GM12878 (cell line): Measurements from ENCODE around the gene ATP2A2. TPM values are rescaled to one million over a fixed set of nuclear protein-coding genes. Genes with fewer than 3 reads are reported as not detected.

Experiments used
- ATAC-seq: fragments of 200-7000 bp; cut with Tn5 transposase; 3 replicates; pipeline ENCODE4 v1.9.1; 2020; ENCODE audit warnings: mild to moderate bottlenecking, moderate library complexity
- BruUV-seq: library from RNA; stranded (reverse); fragments of 400-500 nt; replicated peaks from 2 replicates; lab custom pipeline; 2021; lab: Mats Ljungman, UMichigan
- CTCF ChIA-PET: fragments of 300-600 bp; sonication (Branson Sonifier 250); formaldehyde crosslinking; extraction: SDS; loops from one replicate; lab custom pipeline; 2021; ENCODE audit warnings: inconsistent platforms; lab: Yijun Ruan, JAX
- POLR2A ChIA-PET: fragments of 350-600 bp; formaldehyde crosslinking; extraction: SDS; loops from one replicate; lab custom pipeline; 2021; ENCODE audit warnings: inconsistent platforms; lab: Charles Lee
- RAD21 ChIA-PET: fragments of 300-600 bp; sonication (Branson Sonifier 250); formaldehyde crosslinking; loops from one replicate; lab custom pipeline; 2023; ENCODE audit warnings: antibody characterized with exemption; ENCODE audit not compliant: unreplicated experiment; lab: Charles Lee
- SMC1A ChIA-PET: fragments of 300-600 bp; sonication (Branson Sonifier 250); formaldehyde crosslinking; loops from one replicate; lab custom pipeline; 2023; ENCODE audit not compliant: unreplicated experiment, uncharacterized antibody; lab: Charles Lee
- DNase-seq: peaks from one replicate; pipeline ENCODE4 v3.0.0-alpha.2; 2011; ENCODE audit warnings: low read depth, low spot score
- FAIRE-seq: peaks from 3 replicates; lab custom pipeline; 2011; peaks lifted over from hg19 to GRCh38; lab: Jason Lieb, UNC
- H2AFZ ChIP-seq: 2 replicates; pipeline ENCODE4 v1.6.0; 2011; ENCODE audit warnings: low read depth, low read length, control low read depth; ENCODE audit not compliant: control insufficient read depth
- H3K27ac ChIP-seq: 2 replicates; pipeline ENCODE4 v1.5.1; 2011; ENCODE audit warnings: control low read depth; ENCODE audit not compliant: control insufficient read depth, insufficient read depth
- H3K27me3 ChIP-seq, 2 experiments: replicated peaks in 1 of 2; 2 replicates each; pipeline versions ENCODE4 v1.6.0 to v1.6.1; 2011; ENCODE audit warnings: low read length in 1 of 2; ENCODE audit not compliant: control insufficient read depth in 2 of 2, insufficient read depth in 2 of 2
- H3K36me3 ChIP-seq, 2 experiments: 2 replicates each; pipeline ENCODE4 v1.5.1; 2011; ENCODE audit warnings: low read length in 1 of 2; ENCODE audit not compliant: control insufficient read depth in 2 of 2, insufficient read depth in 2 of 2
- H3K4me1 ChIP-seq: 2 replicates; pipeline ENCODE4 v1.6.1; 2011; ENCODE audit warnings: mild to moderate bottlenecking, low read length, moderate library complexity, mixed read lengths; ENCODE audit not compliant: control insufficient read depth, insufficient read depth
- H3K4me2 ChIP-seq: 2 replicates; pipeline ENCODE4 v1.6.0; 2011; ENCODE audit warnings: control low read depth; ENCODE audit not compliant: control insufficient read depth, insufficient read depth
- H3K4me3 ChIP-seq: fragments of 200-600 bp; sonication (generic); 2 replicates; pipeline ENCODE4 v1.5.1; 2016
- H3K79me2 ChIP-seq: 2 replicates; pipeline ENCODE4 v1.6.0; 2011; ENCODE audit warnings: low read length; ENCODE audit not compliant: control insufficient read depth, insufficient read depth
- H3K9ac ChIP-seq: 2 replicates; pipeline ENCODE4 v1.8.0; 2011; ENCODE audit warnings: low read length, control low read depth, mixed read lengths; ENCODE audit not compliant: control insufficient read depth, insufficient read depth
- H3K9me3 ChIP-seq: replicated peaks from 3 replicates; pipeline ENCODE4 v1.5.1; 2011; ENCODE audit warnings: mild to moderate bottlenecking, low read length; ENCODE audit not compliant: control insufficient read depth, insufficient read depth
- H4K20me1 ChIP-seq: 2 replicates; pipeline ENCODE4 v1.6.0; 2011; ENCODE audit not compliant: control insufficient read depth, insufficient read depth
- BRCA1 ChIP-seq: IDR thresholded peaks from 2 replicates; pipeline ENCODE4 v1.6.1; 2011; ENCODE audit warnings: low read depth, low read length, improper control_type of control experiment
- CHD4 ChIP-seq: fragments of 200-600 bp; sonication (generic); IDR thresholded peaks from 2 replicates; pipeline ENCODE4 v1.6.1; 2016; ENCODE audit warnings: mild to moderate bottlenecking
- DPF2 ChIP-seq: fragments of 450-650 bp; IDR thresholded peaks from 2 replicates; pipeline ENCODE4 v1.6.1; 2017; ENCODE audit warnings: mild to moderate bottlenecking
- MEF2A ChIP-seq: IDR thresholded peaks from 2 replicates; pipeline ENCODE4 v1.6.1; 2011; ENCODE audit warnings: low read depth, mild to moderate bottlenecking, low read length, moderate library complexity; ENCODE audit not compliant: insufficient read depth
- RCOR1 ChIP-seq: conservative IDR thresholded peaks from 2 replicates; pipeline ENCODE4 v1.6.1; 2012; ENCODE audit warnings: low read depth, low read length, improper control_type of control experiment
- WRNIP1 ChIP-seq: IDR thresholded peaks from 2 replicates; pipeline ENCODE4 v1.6.1; 2011; ENCODE audit warnings: low read depth, low read length, improper control_type of control experiment, borderline replicate concordance
- YY1 ChIP-seq: IDR thresholded peaks from 2 replicates; pipeline ENCODE4 v1.6.1; 2011; ENCODE audit warnings: low read depth, mild to moderate bottlenecking, low read length
- ZNF207 ChIP-seq: fragments of 450-650 bp; IDR thresholded peaks from 2 replicates; pipeline ENCODE4 v1.6.1; 2014; ENCODE audit warnings: antibody characterized with exemption, mild to moderate bottlenecking, borderline replicate concordance
- WGBS: methylation state at CpG from one replicate; pipeline ENCODE4 v1.1.6; 2016; ENCODE audit warnings: low lambda C conversion rate; ENCODE audit not compliant: insufficient replicate concordance, insufficient coverage; ENCODE audit errors: missing lambda C conversion rate; 5-methylcytosine and 5-hydroxymethylcytosine counted together
- in situ Hi-C: fragments of 300-500 bp; cut with MboI; formaldehyde crosslinking; loops from 9 replicates; pipeline ENCODE4 v1.14.3; 2018; ENCODE audit warnings: mixed read lengths
- intact Hi-C: fragments of 100-400 bp; cut with micrococcal nuclease; formaldehyde crosslinking; loops from one replicate; pipeline ENCODE4 v1.14.2; 2022; ENCODE audit not compliant: unreplicated experiment
- polyA plus RNA-seq, 11 experiments: library from polyadenylated mRNA; depleted of rRNA in 4 of 11; unstranded in 6 of 11; stranded (reverse) in 5 of 11; fragments of >200 nt; fragmentation: Nextera tagmentation in 4 of 11; fragmentation: Illumina TruSeq in 1 of 11; extraction: Ambion mirVana in 4 of 11; extraction: Trizol in 1 of 11; gene quantifications; 1 replicate in 1 of 11; 2 replicates in 10 of 11; pipeline versions ENCODE4 v1.2.1 to v1.2.3, GENCODE V29; 2011 to 2016; ENCODE audit warnings: inconsistent platforms in 2 of 11, missing spikeins in 2 of 11, low read depth in 1 of 11
- total RNA-seq, 4 experiments: library from RNA; depleted of rRNA in 3 of 4; stranded (reverse); fragments of >200 nt in 3 of 4; fragmentation: Illumina TruSeq in 1 of 4; extraction: Trizol in 1 of 4; gene quantifications; 2 replicates each; pipeline versions ENCODE4 v1.2.1 to v1.2.3, GENCODE V29; 2013 to 2021
- TF ChIP-seq, protein P1 (sequence below): IDR thresholded peaks from 2 replicates; pipeline ENCODE4 v1.6.1; 2011; ENCODE audit warnings: low read depth, mild to moderate bottlenecking, low read length, moderate library complexity, borderline replicate concordance; ENCODE audit errors: extremely low read depth
- TF ChIP-seq, protein P2 (sequence below): fragments of 450-650 bp; formaldehyde crosslinking; IDR thresholded peaks from 2 replicates; pipeline ENCODE4 v1.4.0; 2022; ENCODE audit warnings: mild to moderate bottlenecking, moderate library complexity

The ATP2A2 gene
- total and polyA plus RNA-seq, 10 of the 15 experiments (the other 5 are each of a cell fraction or from before 2014, with no cell fraction given): 3.7 to 133 (median 34.4) TPM

GRCh38 chr12:110256780-110257431 lies 24.1 kb upstream of the ATP2A2 start (continued):
- TF ChIP-seq BRCA1 (no peak), YY1 (no peak), ZNF207 (no peak), MEF2A (no peak)
- TF ChIP-seq, all 136 proteins: peak for 0

DNA sequence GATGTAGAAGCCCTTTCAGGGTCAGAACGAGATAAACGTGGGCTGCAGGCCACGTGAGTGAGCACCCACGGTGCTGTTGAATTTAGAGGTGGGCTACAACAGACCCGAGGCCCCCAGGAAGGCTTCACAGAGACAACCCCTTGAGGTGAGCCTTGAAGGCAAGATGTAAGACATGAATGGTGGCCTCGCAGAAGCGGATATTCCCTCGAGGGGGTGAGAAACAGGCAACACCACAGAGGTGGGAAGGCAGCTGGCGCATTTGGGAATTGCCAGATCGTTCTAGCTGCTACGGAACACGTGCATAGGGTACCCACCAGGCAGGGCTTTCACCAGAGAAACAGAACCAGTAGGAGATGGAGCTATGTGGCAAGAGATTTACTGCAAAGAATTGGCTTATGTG lies 22.6 kb upstream of the ATP2A2 start:
- Histone ChIP-seq H3K36me3 (no peaks in the 10 kb centered on the region), H3K4me2 (no peak overlapping the region), H3K4me3 (no peak overlapping the region), H3K4me1 (no peaks in the 10 kb centered on the region), H3K27ac (no peak overlapping the region), H3K79me2 (no peaks in the 10 kb centered on the region), H3K9ac (no peak overlapping the region), H4K20me1 (no peaks in the 10 kb centered on the region), H2AFZ (no peak overlapping the region), H3K9me3 (no peaks in the 10 kb centered on the region), H3K27me3 (no peaks in the 10 kb centered on the region)
- POLR2A ChIA-PET: interaction anchor here (0.6 kb wide), 1 partner anchor 580 kb away, joined by 5 read pairs; no protein-coding TSS in a partner anchor
- no peak for FAIRE-seq
- WGBS: 37% methylated on average over 12 of the region's 12 CpGs
- RAD21 ChIA-PET: no interaction called here
- BruUV-seq: no TSS peak
- no peak for ATAC-seq
- intact Hi-C loops (no loop called here), in situ Hi-C loops (no loop called here)
- CTCF ChIA-PET: interaction anchor here (2.3 kb wide), 1 partner anchor 13 kb away, joined by 5 read pairs; no protein-coding TSS in a partner anchor
- TF ChIP-seq CHD4 (no peak), DPF2 (no peak), RCOR1 (no peak), WRNIP1 (no peak)
- TF ChIP-seq, protein P1, sequence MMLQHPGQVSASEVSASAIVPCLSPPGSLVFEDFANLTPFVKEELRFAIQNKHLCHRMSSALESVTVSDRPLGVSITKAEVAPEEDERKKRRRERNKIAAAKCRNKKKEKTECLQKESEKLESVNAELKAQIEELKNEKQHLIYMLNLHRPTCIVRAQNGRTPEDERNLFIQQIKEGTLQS: no peak
- TF ChIP-seq, protein P2, sequence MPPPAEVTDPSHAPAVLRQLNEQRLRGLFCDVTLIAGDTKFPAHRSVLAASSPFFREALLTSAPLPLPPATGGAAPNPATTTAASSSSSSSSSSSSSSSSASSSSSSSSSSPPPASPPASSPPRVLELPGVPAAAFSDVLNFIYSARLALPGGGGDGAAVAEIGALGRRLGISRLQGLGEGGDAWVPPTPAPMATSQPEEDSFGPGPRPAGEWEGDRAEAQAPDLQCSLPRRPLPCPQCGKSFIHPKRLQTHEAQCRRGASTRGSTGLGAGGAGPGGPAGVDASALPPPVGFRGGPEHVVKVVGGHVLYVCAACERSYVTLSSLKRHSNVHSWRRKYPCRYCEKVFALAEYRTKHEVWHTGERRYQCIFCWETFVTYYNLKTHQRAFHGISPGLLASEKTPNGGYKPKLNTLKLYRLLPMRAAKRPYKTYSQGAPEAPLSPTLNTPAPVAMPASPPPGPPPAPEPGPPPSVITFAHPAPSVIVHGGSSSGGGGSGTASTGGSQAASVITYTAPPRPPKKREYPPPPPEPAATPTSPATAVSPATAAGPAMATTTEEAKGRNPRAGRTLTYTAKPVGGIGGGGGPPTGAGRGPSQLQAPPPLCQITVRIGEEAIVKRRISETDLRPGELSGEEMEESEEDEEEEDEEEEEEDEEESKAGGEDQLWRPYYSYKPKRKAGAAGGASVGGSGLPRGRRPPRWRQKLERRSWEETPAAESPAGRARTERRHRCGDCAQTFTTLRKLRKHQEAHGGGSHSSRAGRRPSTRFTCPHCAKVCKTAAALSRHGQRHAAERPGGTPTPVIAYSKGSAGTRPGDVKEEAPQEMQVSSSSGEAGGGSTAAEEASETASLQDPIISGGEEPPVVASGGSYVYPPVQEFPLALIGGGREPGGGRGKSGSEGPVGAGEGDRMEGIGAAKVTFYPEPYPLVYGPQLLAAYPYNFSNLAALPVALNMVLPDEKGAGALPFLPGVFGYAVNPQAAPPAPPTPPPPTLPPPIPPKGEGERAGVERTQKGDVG (CRISPR knock-in tag): no peak
- SMC1A ChIA-PET: no interaction called here
- DNase-seq: no peak
